Thoracic aorta (tissue), 2 donors: ENCODE results near the gene KIAA1671. TPM values are rescaled to one million over a fixed set of nuclear protein-coding genes. Genes with fewer than 3 reads are reported as not detected.

Source experiments
- ATAC-seq: fragments of 150-250 bp; one replicate; pipeline ENCODE4 v1.8.0; 2017; ENCODE audit warnings: low read depth; ENCODE audit not compliant: insufficient number of reproducible peaks, low FRiP score
- DNase-seq: peaks from one replicate; pipeline ENCODE4 v3.0.0-alpha.2; 2020; ENCODE audit warnings: low spot score
- H3K27ac ChIP-seq, 2 donors: fragments of 200-600 bp; sonication (generic); 1 replicate in 1 of 2; 2 replicates in 1 of 2; pipeline ENCODE4 v1.5.1; 2016; ENCODE audit warnings: mild to moderate bottlenecking in 2 of 2, moderate library complexity in 2 of 2
- H3K27me3 ChIP-seq: fragments of 200-600 bp; sonication (generic); replicated peaks from 2 replicates; pipeline ENCODE4 v1.6.0; 2016; ENCODE audit warnings: mild to moderate bottlenecking; ENCODE audit not compliant: insufficient read depth
- H3K36me3 ChIP-seq: fragments of 200-600 bp; sonication (generic); one replicate; pipeline ENCODE4 v1.5.1; 2016
- H3K4me1 ChIP-seq, 2 donors: fragments of 200-600 bp; sonication (generic); 1 replicate in 1 of 2; 2 replicates in 1 of 2; pipeline versions ENCODE4 v1.5.1 to v1.6.0; 2016; ENCODE audit warnings: low read depth in 2 of 2, mild to moderate bottlenecking in 1 of 2; ENCODE audit not compliant: control insufficient read depth in 1 of 2
- H3K4me3 ChIP-seq: fragments of 200-600 bp; sonication (generic); 2 replicates; pipeline ENCODE4 v1.5.1; 2016; ENCODE audit warnings: mild to moderate bottlenecking
- H3K9me3 ChIP-seq: fragments of 200-600 bp; sonication (generic); 2 replicates; pipeline ENCODE4 v1.5.1; 2016
- CTCF ChIP-seq: fragments of 200-600 bp; sonication (generic); IDR thresholded peaks from one replicate; pipeline ENCODE4 v1.5.1; 2019; ENCODE audit warnings: antibody characterized with exemption
- total RNA-seq, 2 donors: library from RNA; depleted of rRNA; stranded (reverse); fragments of >200 nt; gene quantifications; one replicate each; pipeline versions ENCODE4 v1.1.0 to v1.2.3, GENCODE V29; 2016

Gene KIAA1671
- total RNA-seq, 2 donors from 2014 or later: 57.8 to 86.8 TPM

DNA sequence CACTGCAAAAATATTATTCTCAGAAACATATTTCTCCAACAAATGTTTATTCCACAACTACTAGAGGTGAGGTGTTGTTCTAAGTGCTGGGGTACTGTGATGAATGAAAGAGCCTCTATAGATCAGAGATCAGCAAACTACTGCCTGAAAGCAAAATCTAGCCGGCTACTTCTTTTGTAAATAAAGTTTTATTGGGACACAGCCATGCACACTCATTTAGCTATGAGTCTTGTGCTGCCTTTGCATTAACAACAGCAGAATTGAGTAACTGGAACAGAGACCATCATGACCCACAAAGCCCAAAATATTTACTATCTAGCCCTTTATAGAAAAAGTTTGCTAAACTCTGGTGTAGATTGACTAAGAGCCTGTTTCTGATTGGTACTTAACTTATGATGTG is 210.0 kb downstream of the KIAA1671 start:
- Histone ChIP-seq H3K9me3 (no peaks in the 10 kb centered on the region), H3K4me3 (no peak overlapping the region), H3K36me3 (no peaks in the 10 kb centered on the region), H3K27me3 (no peaks in the 10 kb centered on the region), H3K27ac (no peak overlapping the region), H3K4me1 (peaks cover 12 to 39% of the 10 kb centered on the region in 2 donors)
- DNase-seq (no peak), ATAC-seq (no peak)
- TF ChIP-seq CTCF: no peak

GRCh38 chr22:25165785-25166184 is 213.3 kb downstream of the KIAA1671 start:
- peaks cover 3% of the 10 kb centered on the region for H3K36me3 ChIP-seq
- TF ChIP-seq CTCF: no peak
- H3K27ac ChIP-seq: no peak overlapping the region
- no peak overlapping the region for H3K4me3 ChIP-seq
- DNase-seq (no peak), ATAC-seq (no peak)
- peaks cover 12 to 28% of the 10 kb centered on the region in 2 donors for H3K4me1 ChIP-seq
- H3K27me3 ChIP-seq: no peaks in the 10 kb centered on the region
- no peaks in the 10 kb centered on the region for H3K9me3 ChIP-seq

DNA sequence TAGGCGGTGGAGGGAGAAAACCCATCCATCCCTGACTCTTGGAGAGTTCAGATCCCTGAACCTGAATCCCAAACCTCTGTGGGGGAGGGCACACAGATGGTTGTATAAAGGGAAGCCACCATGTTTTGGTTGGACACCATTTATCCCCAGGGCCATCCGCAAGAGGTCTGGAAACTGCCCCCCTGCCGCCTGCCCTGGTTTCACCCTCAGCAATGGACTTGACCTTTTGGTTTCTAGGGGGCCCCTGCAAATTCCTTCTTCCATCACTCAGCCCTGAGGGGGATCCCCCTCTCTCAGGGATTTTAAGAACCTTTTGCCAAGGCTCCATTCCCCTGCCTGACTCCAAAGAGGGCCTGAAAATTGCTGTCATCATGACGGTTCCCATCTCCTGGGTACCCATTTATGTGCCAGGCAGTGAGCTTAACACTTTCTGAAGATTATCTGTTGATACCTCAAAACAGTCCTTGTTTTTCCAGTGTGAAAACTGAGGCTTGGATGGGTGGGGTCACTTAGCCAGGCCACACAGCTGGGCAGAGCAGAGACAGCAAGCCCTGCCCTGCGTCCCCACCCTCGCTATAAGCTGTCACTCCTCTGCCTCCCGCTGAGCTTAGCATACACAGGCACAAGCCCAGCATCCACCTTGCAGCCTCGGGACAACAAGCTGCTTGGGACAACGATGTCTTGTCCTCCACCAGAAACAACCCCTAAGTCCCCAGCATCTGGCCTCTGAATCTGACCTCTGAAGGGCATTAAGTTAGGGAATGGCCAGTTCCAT is 213.9 kb downstream of the KIAA1671 start:
- DNase-seq: no peak
- Histone ChIP-seq H3K4me1 (peaks cover 12 to 28% of the 10 kb centered on the region in 2 donors), H3K27me3 (no peaks in the 10 kb centered on the region), H3K9me3 (no peaks in the 10 kb centered on the region), H3K27ac (no peak overlapping the region), H3K36me3 (peaks cover 4% of the 10 kb centered on the region), H3K4me3 (no peak overlapping the region)
- no peak for TF ChIP-seq CTCF
- ATAC-seq: no peak

DNA sequence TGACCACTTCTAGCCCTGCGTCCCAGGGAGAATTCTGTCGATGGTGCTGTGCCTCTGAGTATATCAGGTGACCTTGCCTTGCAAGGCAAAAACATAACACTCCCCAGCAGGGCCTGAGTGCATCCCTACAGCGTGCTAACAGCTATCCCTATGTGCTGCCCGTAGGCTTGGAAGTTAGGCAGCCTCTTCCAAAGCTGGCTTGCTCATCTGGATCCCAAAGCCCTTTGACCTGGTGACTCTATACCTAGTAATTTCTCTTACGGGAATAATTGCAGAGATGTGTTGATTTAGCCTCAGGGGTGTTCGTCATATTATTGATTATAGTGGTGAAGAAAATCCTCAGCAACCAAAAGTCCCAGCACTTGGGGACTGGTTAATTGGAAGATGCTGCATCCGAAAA is 214.6 kb downstream of the KIAA1671 start:
- DNase-seq (no peak), ATAC-seq (no peak)
- H3K9me3 ChIP-seq: no peaks in the 10 kb centered on the region
- H3K27ac ChIP-seq: no peak overlapping the region
- H3K4me3 ChIP-seq: no peak overlapping the region
- TF ChIP-seq CTCF: no peak
- H3K4me1 ChIP-seq: peaks cover 12 to 28% of the 10 kb centered on the region in 2 donors
- peaks cover 4% of the 10 kb centered on the region for H3K36me3 ChIP-seq
- H3K27me3 ChIP-seq: no peaks in the 10 kb centered on the region

- H3K27ac ChIP-seq: no peak overlapping the region
- peaks cover 7% of the 10 kb centered on the region for H3K36me3 ChIP-seq
- H3K4me3 ChIP-seq: no peak overlapping the region
- ATAC-seq: no peak
- peaks cover 12 to 28% of the 10 kb centered on the region in 2 donors for H3K4me1 ChIP-seq
- no peaks in the 10 kb centered on the region for H3K9me3 ChIP-seq
- TF ChIP-seq CTCF: no peak
- DNase-seq: no peak
- no peaks in the 10 kb centered on the region for H3K27me3 ChIP-seq
Measured at GRCh38 chr22:25167834-25168601, 215.5 kb downstream of the KIAA1671 start.
